GM21528 (cell line): ENCODE results near the gene BNIP3.
"Not testable (repeated sequence)": the region's sequence is repeated elsewhere in the genome, so short reads cannot be mapped to it uniquely, and the experiment has no call there.

Experiments used
- ATAC-seq: cut with Tn5 transposase; IDR thresholded peaks from one replicate; pipeline ENCODE4 v1.9.1; 2021; ENCODE audit warnings: mild to moderate bottlenecking, moderate library complexity; ENCODE audit not compliant: unreplicated experiment, low FRiP score

BNIP3 gene

DNA sequence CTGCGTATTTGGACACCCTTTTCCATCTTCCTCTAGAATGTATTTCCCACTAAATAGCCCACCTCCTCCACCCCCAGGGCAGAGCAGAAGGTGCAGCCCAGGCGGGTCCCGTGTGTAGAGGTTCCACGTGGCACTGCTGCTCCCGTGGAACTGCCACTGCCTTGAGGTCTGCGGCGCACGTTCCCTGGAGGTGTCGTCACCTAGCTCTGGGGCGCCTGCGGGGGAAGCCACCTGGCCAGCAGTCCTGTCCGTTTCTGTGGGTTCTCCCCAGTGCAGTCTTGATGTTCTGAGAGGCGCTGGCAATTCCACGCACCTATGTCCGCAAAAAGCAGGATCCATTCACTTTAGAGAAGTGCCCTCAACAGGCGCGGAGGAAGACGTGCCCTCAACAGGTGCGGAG is 21.9 kb downstream of the BNIP3 start:
- no peak for ATAC-seq

DNA sequence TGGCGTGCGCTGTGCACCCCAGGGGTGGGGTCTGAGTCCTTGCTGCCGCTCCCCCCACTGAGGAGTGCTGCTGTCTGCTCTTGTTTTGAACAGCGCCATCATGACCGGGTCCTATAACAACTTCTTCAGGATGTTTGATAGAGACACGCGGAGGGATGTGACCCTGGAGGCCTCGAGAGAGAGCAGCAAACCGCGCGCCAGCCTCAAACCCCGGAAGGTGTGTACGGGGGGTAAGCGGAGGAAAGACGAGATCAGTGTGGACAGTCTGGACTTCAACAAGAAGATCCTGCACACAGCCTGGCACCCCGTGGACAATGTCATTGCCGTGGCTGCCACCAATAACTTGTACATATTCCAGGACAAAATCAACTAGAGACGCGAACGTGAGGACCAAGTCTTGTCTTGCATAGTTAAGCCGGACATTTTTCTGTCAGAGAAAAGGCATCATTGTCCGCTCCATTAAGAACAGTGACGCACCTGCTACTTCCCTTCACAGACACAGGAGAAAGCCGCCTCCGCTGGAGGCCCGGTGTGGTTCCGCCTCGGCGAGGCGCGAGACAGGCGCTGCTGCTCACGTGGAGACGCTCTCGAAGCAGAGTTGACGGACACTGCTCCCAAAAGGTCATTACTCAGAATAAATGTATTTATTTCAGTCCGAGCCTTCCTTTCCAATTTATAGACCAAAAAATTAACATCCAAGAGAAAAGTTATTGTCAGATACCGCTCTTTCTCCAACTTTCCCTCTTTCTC is 26.0 kb downstream of the BNIP3 start:
- ATAC-seq: no peak

DNA sequence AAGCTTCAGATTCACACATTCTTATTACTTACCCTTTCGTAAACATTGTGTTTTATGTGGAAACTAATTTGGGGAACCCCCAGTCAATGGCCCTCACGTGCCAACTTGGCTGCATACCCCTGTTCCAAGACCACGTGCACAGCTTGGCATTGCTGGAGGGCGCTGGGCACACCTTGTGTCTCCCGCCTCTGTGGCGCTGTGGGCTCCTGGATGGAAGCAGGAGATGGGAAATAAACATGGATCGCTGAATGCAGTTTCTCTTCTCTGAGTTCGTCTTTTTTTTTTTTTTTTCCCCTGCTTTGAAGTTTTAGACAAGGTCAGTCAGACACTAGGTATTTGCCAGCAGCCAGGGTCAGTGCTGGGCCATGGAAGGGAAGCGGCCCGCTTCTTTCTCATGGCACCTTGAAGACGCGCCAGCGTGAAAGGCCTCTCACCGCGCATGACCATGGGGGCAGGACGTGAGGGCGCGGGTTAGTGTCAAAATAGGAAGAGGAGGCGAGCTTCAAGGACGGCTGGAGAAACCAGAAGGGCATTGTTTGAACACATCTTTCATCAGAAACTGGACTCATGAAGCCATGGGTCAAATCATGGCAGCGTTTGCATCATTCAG is 27.3 kb downstream of the BNIP3 start:
- no peak for ATAC-seq

DNA sequence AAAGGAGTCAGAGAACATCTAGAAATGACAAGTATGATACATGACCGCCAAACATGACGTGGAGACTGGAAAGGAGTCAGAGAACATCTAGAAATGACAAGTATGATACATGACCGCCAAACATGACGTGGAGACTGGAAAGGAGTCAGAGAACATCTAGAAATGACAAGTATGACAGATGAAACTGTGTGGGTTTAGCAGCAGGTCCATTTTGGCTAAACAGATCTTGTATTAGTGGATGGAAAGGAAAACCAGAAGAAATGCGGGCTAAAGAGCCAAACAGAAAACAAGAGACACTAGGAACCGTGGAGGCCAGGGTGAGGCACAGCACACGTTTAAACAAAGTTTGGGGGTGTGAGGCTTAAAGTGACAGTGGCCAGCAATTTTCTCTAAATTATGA is 31.8 kb downstream of the BNIP3 start:
- ATAC-seq: not testable (repeated sequence)

DNA sequence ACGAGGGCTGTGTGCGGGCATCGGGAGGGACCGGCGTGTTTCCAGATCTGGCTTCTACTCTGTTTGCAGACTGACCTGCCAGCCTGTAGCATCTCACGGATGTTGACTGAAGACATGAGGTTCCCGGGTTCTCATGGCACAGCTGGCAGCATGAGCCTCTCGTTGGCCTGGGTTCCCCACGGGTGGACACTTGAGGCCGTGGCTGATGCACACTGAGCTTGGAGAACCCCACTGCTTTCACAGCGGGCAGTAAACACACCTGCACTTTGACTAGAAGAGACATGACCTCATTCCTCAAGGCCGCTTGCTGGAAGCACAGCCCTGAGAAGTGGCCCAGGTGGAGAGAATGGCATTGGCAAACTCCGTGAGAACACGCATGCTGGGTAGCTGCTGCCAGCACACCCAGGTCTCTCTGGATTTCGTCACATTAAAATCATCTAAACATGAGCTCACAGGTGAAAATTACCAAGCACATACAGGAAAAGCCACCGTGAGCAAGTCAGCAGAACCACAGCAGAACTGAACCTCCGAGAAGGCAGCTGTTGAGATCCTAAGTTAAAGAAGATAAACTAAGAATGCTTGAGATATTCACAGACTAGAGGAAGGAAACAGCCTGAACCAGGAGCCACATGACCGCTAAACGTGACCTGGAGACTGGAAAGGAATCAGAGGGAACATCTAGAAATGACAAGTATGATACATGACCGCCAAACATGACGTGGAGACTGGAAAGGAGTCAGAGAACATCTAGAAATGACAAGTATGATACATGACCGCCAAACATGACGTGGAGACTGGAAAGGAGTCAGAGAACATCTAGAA is 32.5 kb downstream of the BNIP3 start:
- no peak for ATAC-seq

DNA sequence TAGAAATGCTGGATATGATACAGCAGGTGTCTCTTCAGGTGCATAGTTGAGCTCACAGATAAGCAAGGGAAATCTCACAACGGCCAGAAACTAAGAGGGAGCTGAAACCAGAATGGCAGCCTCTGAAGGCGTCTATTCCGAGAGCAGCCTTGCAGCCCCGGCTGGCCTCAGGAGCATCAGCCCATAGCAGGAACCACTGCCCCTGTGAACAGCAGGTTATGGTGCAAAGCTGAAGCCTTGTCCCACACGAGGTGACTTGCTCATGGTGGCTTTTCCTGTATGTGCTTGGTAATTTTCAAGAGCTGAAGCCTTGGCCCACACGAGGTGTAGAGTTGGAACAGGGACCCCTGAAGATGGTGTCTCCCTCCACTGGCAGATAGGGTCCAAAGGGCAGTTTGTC is 33.2 kb downstream of the BNIP3 start:
- no peak for ATAC-seq

DNA sequence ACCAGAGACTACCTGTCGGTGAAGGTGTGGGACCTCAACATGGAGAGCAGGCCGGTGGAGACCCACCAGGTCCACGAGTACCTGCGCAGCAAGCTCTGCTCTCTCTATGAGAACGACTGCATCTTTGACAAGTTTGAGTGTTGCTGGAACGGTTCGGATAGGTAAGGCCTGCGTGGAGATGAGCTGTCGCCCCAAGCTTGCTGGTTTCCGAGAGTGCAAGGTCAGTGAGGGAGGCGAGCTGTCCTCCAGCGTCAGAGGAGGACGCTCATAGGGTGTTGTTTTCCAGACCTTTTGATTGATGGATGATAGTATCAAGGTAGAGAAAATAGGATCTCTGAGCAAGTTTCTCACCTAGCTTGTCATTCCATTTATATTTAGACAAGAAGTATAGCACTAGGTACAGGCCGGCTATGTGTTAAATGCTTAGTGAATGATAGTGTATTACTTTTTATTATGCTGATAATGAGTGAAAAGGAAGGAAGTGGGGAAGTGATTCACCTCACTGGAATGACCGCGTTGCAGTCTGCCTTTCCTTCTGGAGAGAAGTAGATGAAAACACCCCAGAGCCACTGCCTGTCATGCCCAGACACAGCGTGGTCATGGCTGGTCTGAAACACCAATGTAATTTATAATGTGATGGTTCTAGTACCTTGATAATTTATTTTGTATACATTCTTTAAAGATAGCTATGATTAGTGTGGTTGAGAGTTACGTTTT is 33.9 kb downstream of the BNIP3 start:
- ATAC-seq: no peak

DNA sequence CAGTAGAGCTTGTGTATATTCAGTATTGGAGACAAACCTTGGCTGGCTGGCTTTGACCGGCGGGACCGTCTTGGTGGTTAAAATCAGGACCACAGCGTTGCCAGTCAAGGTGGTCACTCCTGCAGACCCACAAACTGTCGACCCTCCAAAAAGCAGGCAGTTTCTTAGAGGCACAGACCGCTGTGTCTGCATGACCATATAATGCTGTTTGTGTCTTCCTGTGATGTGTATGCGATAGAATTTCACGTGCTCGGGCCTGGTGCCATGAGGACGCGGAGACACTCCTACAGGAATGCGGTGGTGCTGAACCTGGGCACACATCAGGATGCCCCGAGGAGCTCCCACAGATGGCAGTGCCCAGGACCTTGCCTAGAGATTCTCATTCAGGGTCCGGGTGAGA is 34.8 kb downstream of the BNIP3 start:
- no peak for ATAC-seq

DNA sequence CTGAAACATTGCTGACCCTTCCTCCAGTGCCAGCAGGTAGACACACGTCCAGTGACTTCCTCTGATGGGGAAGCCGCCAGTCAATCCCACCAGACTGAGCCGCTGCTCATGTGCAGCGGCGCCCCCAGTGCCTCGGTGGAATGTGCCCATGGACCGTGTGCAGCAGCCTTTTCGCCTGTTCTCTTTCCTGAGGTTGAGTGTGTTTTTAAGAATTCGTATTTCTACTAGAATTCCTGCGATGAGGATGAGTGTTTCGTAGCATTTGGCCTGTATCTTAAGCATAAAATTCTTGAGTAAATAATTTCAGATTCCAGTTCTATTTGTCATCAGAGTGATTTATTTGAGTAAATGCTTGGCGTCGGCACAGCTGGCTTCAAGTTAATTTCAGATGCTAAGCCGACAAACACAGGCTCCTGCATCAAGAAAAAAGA is 35.4 kb downstream of the BNIP3 start:
- no peak for ATAC-seq

DNA sequence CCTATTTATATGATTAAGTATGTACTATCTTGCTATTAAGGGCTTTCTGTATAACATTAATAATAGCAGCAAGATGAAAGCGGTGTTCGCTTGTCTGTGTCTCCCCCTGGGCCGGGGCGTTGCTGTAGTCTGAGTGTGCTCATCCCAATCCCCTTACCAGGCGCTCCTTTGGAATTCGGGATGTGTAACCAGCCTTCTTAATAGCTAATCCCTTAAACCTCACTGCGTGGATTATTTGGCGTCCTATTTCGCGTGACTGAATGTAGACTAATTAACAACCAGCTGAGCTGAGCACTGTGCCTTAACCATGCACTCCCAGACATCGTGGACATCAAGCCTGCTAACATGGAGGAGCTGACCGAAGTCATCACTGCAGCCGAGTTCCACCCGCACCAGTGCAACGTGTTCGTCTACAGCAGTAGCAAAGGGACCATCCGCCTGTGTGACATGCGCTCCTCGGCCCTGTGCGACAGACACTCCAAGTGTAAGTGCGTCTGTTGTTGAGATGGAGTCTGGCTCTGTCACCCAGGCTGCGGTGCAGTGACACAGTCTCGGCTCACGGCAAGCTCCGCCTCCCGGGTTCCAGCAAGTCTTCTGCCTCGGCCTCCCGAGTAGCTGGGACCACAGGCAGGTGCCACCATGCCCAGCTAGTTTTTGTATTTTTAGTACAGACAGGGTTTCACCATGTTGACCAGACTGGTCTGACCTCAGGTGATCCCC is 36.6 kb downstream of the BNIP3 start:
- no peak for ATAC-seq

DNA sequence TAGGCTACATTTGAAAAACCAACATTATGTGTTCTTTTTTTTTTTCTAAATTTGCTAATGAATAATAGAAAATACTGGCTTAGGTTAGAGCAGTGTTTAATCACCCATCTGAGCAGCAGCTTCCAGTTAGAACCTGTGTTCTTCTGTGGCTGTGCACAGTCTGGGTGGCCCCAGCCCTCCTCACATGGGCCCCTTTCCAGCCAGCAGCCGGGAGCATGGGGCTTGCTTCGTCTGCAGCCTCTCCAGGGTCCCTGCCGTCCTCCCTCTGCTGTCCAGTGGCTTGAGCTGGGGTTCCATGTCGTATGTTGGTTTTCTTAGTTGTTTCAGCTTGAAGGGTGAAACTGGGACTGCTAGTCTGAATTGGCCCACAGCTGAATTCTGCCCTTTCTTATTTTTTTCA is 37.3 kb downstream of the BNIP3 start:
- no peak for ATAC-seq

DNA sequence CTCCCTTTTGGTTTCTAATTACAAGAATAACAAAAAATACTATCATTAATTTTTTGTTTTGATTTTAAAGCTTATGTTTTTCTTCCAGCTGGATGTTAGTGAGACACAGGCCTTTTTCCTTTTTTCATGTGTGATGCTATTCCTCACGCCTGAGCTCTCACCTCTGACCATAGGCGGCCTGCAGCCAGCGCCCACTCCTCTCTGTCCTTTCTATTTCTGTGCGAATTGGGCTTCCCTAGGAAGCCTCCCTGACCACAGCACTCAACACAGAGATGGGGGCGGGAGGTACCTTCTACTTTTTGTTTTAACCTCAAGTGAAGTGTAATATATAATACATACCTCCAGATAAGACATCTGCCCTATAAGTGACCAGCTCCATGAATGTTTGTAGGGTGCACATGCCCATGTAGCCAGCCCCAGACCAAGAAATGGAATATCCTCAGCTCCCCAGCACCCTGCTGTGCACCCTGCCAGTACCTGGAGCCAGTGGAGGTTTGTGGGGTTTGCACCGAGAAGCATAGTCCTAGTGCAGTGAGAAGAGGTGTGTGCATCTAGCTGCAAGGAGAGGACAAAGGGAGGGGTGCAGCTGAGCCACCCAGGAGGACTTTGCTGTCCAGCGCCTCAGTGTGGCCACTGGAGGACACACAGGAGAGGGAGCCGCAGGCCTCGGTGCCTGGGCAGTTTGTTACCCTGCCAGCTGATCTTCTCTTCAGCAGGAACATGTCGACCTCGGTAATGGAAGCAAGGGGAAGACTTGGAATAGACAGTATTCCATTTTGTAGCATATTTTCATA is 38.5 kb downstream of the BNIP3 start:
- ATAC-seq: no peak

DNA sequence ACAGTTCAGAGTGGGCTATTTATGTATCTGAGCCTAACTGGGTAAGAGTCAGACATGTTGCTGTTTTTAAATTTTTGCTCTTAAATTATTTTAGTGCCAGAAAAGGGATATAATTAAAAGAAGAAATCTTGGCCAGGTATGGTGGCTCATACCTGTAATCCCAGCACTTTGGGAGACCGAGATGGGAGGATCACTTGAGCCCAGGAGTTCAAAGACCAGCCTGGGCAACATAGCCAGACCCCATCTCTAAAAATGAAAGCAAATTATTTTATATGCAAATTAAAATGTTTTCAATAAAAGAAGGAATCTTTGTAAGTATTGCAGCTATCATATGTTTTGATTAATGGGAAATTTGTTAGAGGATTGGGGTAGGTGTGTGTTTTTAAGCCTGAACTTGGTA is 39.3 kb downstream of the BNIP3 start:
- ATAC-seq: no peak

DNA sequence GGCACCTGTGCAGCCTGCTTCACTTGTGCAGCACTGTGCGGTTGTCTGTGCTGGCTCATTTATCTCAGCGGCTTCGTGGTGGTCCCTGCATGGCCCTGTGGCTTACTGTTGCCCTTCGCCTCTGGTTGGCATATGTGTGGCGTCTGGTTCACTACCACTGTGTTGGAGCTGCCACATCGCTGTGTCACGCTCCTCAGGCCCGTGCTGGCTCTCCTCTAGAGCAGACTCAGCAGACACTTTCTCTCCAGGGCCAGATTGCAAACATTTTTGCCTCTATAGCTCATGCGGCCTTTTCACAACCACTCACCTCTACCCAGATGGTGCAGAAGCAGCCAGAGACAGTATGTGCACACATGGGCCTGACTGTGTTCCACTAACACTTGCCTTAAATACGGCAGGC is 43.0 kb downstream of the BNIP3 start:
- ATAC-seq: no peak

DNA sequence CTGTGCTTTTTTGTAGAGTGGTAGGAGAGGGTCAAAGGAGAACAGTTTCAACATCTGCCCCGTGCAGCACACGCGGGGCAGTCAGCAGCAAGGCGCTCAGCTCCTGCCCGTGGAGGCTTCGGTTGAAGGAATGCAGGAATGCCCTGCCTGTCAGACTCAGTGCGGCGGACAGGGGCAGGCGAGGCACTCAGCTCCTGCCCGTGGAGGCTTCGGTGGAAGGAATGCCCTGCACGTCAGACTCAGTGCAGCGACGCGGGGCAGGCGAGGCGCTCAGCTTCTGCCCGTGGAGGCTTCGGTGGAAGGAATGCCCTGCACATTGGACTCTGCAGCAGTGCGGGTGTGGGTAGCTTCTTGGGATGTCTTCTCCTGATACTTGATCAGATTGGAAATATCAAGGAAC is 43.9 kb downstream of the BNIP3 start:
- ATAC-seq: no peak

DNA sequence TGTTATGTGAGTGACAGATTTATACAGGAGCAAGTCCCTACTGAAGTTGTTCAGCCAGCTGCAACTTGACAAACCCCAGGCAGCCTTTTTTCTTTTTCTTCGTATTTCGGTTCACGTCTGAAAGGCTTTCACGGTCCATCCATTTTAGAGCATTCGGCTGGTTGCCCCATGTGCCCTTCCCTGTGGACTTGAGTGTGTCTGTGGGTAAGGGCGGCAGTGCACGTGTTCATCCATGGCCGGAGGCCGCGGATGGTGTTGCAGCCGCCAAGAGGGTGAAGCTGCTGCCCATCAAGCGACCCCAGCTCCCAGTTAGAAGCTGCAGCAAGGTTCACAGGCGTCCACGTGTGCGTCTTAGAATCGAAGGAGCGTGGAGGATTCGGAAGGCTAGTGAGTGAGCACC is 45.0 kb downstream of the BNIP3 start:
- no peak for ATAC-seq

DNA sequence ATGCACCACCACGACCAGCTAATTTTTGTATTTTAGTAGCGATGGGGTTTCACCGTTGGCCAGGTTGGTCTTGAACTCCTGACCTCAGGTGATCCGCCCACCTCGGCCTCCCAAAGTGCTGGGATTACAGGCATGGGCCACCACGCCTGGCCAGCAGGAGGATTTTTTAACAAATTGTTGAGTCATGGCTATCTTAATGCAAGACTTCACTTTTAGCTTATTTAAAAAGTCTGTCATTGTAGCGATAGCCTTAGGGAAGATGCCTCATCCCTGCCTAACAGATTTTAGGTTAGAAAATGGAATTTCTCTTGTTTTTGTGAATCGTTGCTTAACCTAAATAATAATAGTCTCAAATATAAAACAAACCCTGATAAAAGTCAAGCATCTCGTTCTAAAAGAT is 45.4 kb downstream of the BNIP3 start:
- no peak for ATAC-seq

DNA sequence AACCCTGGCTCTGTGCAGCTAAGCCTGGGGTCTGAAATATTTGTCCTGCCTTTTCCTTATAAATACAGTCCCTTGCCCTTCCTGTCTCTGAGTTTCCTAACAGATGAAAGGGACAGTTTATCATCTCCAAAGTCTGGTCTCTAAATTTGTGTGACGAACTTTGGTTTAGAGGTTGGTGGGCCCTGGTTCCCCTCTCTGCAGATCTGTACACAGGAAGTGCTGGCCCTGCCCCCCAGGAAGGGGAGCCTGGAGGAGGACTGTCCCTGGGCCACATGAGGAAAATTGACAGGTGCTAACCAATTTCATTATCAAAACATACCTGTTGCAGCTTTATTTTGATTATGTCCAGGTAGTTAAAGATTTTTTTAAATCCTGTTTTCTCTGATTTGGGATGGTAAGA is 46.5 kb downstream of the BNIP3 start:
- ATAC-seq: no peak

DNA sequence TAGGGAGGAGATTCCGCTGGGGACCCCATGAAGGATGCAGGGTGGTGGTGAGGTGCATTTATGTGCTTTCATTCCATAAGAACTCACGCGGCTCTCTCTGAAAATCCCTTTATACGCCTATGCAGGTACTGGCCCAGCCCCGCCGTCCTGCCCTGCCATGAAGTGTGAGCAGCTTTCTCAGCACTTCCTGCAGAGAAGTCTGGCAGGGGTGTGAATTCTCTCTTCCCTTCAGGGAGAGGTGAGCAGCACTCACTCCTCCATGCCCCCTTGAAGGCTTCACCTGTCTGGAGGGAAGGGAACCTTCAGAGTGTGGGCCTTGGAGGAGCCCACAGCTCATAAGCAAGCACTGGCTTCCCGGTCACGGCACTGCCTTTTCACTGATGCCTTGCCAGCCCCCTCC is 47.0 kb downstream of the BNIP3 start:
- ATAC-seq: no peak

DNA sequence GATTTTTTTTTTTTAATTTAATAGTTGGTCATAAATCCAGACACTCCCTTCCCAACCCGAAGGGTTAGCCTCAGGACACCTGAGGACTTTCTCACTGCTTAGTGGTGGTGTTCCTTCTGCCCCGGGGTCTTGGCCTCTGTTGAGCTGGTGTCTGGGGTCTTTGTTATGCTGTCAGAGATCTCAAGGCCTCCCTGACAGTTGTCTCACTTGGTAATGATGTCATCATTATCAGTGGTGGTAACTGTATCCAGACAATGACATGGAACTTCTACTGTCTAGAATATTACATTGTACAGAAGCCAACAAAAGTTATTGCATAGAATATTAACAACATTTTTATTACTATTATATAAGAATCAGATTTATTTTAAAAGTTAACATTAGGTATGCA is 48.0 kb downstream of the BNIP3 start:
- no peak for ATAC-seq
